ENCODE measurements around the gene OR52B2.
"Not testable (repeated sequence)": the region's sequence is repeated elsewhere in the genome, so short reads cannot be mapped to it uniquely, and the experiment has no call there.

OR52B2 gene

GRCh38 chr11:6151117-6151516, 19.0 kb downstream of the OR52B2 start:
- DNase-seq = no peak

GRCh38 chr11:6143737-6144136, 26.4 kb downstream of the OR52B2 start:
- not testable (repeated sequence) for DNase-seq

- no peak for DNase-seq
Measured at GRCh38 chr11:6142936-6143335, 27.2 kb downstream of the OR52B2 start.

- not testable (repeated sequence) for DNase-seq
Measured at GRCh38 chr11:6135936-6136335, 34.2 kb downstream of the OR52B2 start.

- no peak for DNase-seq
Measured at GRCh38 chr11:6132431-6132830, 37.7 kb downstream of the OR52B2 start.

- DNase-seq = no peak
Measured at GRCh38 chr11:6129635-6130034, 40.5 kb downstream of the OR52B2 start.

GRCh38 chr11:6129011-6129410, 41.1 kb downstream of the OR52B2 start:
- DNase-seq = no peak

- no peak for DNase-seq
Measured at GRCh38 chr11:6127881-6128280, 42.2 kb downstream of the OR52B2 start.

GRCh38 chr11:6124245-6124644, 45.9 kb downstream of the OR52B2 start:
- DNase-seq = no peak

Measured in activated naive CD4-positive, alpha-beta T cell treated with anti-CD3 and anti-CD28 coated beads, Interleukin-2, amount 50 U/mL, for 16 hours (primary cell).